Peyer's patch (tissue), 4 donors: ENCODE results near the gene MRPL14.

ENCODE experiments used
- CTCF ChIP-seq, 6 experiments: fragments of 450-650 bp in 4 of 6; fragments of 200-600 bp in 2 of 6; sonication (generic) in 1 of 6; IDR thresholded peaks; one replicate each; pipeline ENCODE4 v1.5.1; 2017 to 2019; ENCODE audit warnings: antibody characterized with exemption in 6 of 6, mild to moderate bottlenecking in 3 of 6, moderate library complexity in 1 of 6
- POLR2A ChIP-seq, 2 donors: fragments of 450-650 bp; IDR thresholded peaks; one replicate each; pipeline ENCODE4 v1.5.1; 2017; ENCODE audit warnings: antibody characterized with exemption in 2 of 2, mild to moderate bottlenecking in 2 of 2, moderate library complexity in 2 of 2

- TF ChIP-seq CTCF (IDR thresholded peaks at IDR 0.05) (no peak), POLR2A (IDR thresholded peaks at IDR 0.05) (no peak)
Observed at GRCh38 chr6:44154067-44154466, 26.8 kb upstream of the MRPL14 start.
